Lower leg skin (tissue), 3 donors: ENCODE data around the gene TRIAP1.

Source experiments
- POLR2A ChIP-seq, 2 donors: fragments of 450-650 bp; IDR thresholded peaks; one replicate each; pipeline ENCODE4 v1.6.1; 2016 to 2017; ENCODE audit warnings: antibody characterized with exemption in 2 of 2, mild to moderate bottlenecking in 1 of 2, moderate library complexity in 1 of 2
- TF ChIP-seq, protein P1 (sequence below), 3 donors: fragments of 450-650 bp; IDR thresholded peaks; one replicate each; pipeline ENCODE4 v1.5.1; 2016; ENCODE audit warnings: antibody characterized with exemption in 3 of 3, mild to moderate bottlenecking in 3 of 3, moderate library complexity in 2 of 3

DNA sequence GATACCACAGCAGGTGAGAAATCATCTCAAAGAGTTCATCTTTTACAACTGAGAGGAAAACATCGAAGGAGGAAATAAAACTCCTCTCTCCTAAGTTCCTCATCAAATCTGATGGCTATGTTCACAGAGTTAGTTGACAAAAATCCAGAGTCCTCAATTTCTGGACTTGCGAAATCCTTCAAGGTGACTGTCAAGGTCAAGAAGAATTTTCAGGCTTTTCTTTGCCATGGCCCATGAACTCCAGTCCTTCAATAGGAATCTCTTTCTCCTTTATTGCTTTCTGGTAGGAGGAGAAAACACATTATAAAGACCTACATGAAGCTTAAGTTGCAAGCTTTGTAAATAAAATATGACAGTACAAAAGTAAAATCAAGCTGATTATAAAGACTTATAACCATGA lies 1.5 kb downstream of the TRIAP1 start:
- TF ChIP-seq, protein P1, sequence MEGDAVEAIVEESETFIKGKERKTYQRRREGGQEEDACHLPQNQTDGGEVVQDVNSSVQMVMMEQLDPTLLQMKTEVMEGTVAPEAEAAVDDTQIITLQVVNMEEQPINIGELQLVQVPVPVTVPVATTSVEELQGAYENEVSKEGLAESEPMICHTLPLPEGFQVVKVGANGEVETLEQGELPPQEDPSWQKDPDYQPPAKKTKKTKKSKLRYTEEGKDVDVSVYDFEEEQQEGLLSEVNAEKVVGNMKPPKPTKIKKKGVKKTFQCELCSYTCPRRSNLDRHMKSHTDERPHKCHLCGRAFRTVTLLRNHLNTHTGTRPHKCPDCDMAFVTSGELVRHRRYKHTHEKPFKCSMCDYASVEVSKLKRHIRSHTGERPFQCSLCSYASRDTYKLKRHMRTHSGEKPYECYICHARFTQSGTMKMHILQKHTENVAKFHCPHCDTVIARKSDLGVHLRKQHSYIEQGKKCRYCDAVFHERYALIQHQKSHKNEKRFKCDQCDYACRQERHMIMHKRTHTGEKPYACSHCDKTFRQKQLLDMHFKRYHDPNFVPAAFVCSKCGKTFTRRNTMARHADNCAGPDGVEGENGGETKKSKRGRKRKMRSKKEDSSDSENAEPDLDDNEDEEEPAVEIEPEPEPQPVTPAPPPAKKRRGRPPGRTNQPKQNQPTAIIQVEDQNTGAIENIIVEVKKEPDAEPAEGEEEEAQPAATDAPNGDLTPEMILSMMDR (IDR thresholded peaks at IDR 0.05): no peak
- no peak for TF ChIP-seq POLR2A (IDR thresholded peaks at IDR 0.05)
